Endometrial microvascular endothelial cells (primary cell): ENCODE results near the gene ZNF22. TPM values are rescaled to one million over a fixed set of nuclear protein-coding genes. Genes with fewer than 3 reads are reported as not detected.
"Not testable (repeated sequence)": the region's sequence is repeated elsewhere in the genome, so short reads cannot be mapped to it uniquely, and the experiment has no call there.

Experiments used
- in situ Hi-C: cut with HindIII; loops from 2 replicates; pipeline ENCODE4 v1.10.0; 2017; ENCODE audit warnings: low sequenced_read_pairs, low pct_unique_long_range_greater_than_20kb; ENCODE audit errors: inconsistent ontology term
- total RNA-seq: library from RNA; depleted of rRNA; stranded (reverse); fragments of >200 nt; gene quantifications from one replicate; pipeline ENCODE4 v1.2.3, GENCODE V29; 2015; ENCODE audit errors: inconsistent ontology term

The ZNF22 gene
- total RNA-seq, 1 donor from 2014 or later: 29.2 TPM

DNA sequence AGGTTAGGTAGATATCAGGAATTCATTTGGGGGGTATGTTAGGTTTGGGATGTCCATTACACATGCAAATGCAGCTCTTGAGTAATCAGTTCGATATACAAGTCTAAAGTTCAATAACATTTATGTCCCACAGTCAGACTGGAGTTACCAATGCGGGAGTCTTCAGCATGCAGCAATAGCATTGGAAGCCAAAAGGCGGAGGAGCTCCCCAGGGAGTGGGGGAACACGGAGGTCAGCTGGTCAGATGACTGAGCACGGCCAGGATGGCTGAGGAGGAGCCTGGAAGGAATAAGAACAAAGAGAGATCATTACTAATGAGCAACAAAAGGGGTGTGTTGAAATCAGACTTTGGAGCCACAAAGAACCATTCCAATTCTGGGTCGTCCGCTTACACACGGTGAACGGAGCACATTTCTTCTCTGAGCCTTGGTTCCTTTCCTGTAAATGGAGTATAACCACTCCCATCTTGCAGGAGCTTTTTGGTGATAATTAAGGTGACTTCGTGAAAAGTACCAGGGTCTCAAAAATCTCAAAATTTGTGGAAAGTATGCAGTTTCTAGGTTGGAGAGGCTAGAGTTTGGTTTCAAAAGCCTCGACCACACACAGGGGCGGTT is 478 bp upstream of the ZNF22 start:
- in situ Hi-C loops: no loop called here

- in situ Hi-C loops: no loop called here
Measured at GRCh38 chr10:45001381-45002148, 842 bp downstream of the ZNF22 start.

GRCh38 chr10:45003432-45004000 is 2.8 kb downstream of the ZNF22 start:
- in situ Hi-C loops: no loop called here

GRCh38 chr10:45004661-45005060 is 3.9 kb downstream of the ZNF22 start:
- in situ Hi-C loops: no loop called here

GRCh38 chr10:45005284-45005683 is 4.6 kb downstream of the ZNF22 start:
- in situ Hi-C loops: no loop called here

- in situ Hi-C loops: no loop called here
Measured at GRCh38 chr10:45006276-45007030, 5.7 kb downstream of the ZNF22 start.

- in situ Hi-C loops: no loop called here
Measured at GRCh38 chr10:45008524-45009161, 7.9 kb downstream of the ZNF22 start.

DNA sequence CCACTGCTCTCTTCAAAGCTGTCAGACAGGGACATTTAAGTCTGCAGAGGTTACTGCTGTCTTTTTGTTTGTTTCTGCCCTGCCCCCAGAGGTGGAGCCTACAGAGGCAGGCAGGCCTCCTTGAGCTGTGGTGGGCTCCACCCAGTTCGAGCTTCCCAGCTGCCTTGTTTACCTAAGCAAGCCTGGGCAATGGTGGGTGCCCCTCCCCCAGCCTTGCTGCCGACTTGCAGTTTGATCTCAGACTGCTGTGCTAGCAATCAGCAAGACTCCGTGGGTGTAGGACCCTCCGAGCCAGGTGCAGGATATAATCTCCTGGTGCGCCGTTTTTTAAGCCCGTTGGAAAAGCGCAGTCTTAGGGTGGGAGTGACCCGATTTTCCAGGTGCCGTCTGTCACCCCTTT is 13.8 kb downstream of the ZNF22 start:
- in situ Hi-C loops: not testable (repeated sequence)

DNA sequence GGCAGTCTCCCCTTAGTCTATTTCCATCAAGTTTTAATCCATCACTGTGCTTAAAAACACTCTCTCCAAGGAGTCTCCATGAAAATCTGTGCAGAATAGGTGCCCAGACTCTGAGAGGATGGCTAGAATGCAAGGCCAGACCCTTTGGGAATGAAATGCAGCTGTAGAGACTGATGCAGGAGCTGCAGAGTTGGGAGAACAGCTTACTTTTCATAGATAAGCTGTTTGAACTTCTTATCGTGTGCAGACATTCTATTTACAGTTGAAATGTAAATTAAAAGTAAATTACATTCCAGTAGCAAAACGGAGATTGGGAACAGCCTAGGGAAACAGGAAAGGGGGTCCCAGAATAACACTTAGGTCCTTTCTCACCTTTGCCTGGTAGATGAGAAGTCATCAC is 14.9 kb downstream of the ZNF22 start:
- in situ Hi-C loops: no loop called here

DNA sequence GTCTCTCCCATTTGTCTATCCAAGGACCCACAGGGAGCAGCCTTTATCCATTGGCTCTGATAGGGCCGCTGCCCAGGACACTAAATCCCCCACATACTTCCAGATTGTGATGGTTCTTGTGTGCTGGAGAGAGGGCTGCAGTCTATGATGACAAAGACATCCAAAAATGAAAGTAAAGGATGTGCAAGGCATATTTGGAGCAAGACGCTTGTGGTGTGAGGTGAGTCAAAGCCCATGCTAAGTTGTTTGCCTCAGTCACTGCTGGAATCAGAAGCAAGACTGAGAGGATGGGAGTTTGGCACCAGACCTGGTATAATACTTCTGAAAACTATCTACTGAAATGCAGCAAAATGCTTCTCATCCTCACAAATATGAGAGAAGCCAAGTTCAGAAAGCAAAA is 22.7 kb downstream of the ZNF22 start:
- in situ Hi-C loops: no loop called here

DNA sequence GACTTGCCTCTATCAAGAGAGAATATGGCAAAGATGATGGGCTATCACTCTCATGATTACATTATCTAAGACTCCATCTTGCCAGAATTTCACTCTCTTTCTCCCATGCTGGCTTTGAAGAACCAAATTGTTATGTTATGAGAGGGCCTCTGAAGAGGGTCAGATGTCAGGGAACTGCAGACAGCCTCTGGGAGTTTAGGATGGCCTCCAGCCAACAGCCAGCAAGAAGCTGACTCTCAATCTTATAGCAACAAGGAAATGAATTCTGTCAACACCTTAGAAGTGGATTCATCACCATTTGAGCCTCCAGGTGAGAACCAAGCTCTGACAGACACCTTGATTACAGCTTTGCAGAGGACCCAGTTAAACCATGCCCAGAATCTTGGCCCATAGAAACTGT is 33.6 kb downstream of the ZNF22 start:
- in situ Hi-C loops: no loop called here

GRCh38 chr10:45035673-45036072 is 35.0 kb downstream of the ZNF22 start:
- in situ Hi-C loops: no loop called here

DNA sequence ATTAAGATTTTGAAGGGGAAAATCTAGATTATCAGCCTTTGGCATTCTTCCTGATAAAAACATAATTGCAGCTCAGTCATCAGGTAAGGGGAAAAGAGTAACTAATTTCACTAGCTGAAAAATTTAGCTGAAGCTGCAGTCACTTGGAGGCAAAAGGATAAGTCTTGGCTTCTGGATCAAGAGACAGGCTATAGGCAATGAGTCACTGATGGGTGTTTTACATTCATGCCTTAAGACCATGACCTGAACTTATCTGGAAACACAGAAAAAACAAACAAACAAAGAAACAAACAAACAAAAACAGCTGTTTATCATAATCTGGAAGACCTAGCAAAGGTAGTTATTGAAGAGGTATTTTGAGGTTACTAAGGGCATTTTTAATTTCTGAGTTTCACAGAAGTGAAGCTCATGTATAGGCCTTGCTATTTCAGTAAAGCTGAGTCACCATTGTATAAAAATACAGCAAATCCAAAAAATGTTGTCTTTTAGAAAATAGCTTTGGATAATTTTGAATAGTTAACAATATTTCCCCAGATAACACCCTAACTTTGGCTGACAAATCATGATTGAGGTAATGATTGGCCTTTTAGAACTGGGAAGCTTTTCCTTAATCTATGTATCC is 40.3 kb downstream of the ZNF22 start:
- in situ Hi-C loops: no loop called here

DNA sequence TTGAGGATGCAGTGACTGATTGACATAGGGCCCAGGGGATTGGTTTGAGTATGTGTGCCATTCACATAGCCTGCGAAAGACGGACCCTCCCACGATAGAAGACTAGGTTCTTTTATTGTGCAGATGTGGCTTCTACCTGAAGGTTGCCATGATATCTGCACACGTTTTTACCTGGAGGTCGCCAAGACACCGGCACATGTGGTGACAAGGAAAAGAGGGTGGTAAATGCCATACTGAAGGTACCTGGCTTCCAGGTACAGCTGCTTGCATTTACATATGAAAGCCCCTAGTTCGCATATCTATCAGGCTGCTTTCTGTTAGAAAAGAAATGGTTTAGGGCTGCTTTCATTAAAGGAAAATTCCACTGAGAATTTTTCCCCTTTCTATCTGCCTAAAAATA is 43.6 kb downstream of the ZNF22 start:
- in situ Hi-C loops: no loop called here

- in situ Hi-C loops: no loop called here
Measured at GRCh38 chr10:45050551-45051235, 50.0 kb downstream of the ZNF22 start.

DNA sequence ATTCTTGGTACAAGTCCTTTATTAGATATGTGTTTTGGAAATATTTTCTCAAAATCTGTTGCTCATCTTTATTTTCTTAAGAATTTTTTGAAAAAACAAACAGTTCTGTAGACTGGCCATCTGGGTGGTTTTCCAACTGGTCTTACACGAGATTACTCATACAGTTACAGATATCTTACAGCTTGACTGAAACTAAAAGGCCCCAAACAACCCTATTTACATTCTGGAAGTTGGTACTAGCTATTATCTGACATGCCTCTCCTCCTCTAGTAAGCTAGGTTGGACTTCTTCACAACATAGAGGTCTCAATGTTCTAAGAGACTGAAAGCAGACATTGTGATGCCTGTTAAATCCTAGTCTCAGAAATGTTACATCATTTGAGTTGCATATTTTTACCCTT is 52.0 kb downstream of the ZNF22 start:
- in situ Hi-C loops: no loop called here

GRCh38 chr10:45053569-45054100 is 52.9 kb downstream of the ZNF22 start:
- in situ Hi-C loops: no loop called here
